SK-N-MC (cell line): Measurements from ENCODE around the gene JOSD1.

Source experiments
- EZH2 ChIP-seq: fragments of 200-600 bp; sonication (generic); IDR thresholded peaks from one replicate; pipeline ENCODE4 v1.6.1; 2017; ENCODE audit warnings: antibody characterized with exemption
- POLR2AphosphoS5 ChIP-seq: IDR thresholded peaks from 2 replicates; pipeline ENCODE4 v1.6.1; 2012; ENCODE audit warnings: mild to moderate bottlenecking, low read depth, low read length, borderline replicate concordance

GRCh38 chr22:38731703-38732161 lies 31.0 kb upstream of the JOSD1 start:
- TF ChIP-seq POLR2AphosphoS5 (no peak), EZH2 (no peak)
